H9 (cell line): ENCODE data around the gene CGA. TPM values are rescaled to one million over a fixed set of nuclear protein-coding genes. Genes with fewer than 3 reads are reported as not detected.

Experiments
- DNase-seq: peaks from one replicate; pipeline ENCODE4 v3.0.0-alpha.2; 2017
- H2AFZ ChIP-seq: one replicate; pipeline ENCODE4 v1.6.1; 2013; ENCODE audit warnings: mild to moderate bottlenecking, low read length, control low read depth, moderate library complexity
- H2AK5ac ChIP-seq: 2 replicates; pipeline ENCODE4 v1.6.1; 2013; ENCODE audit warnings: low read length, control low read depth, mixed read lengths; ENCODE audit not compliant: insufficient read length
- H2BK120ac ChIP-seq: one replicate; pipeline ENCODE4 v1.6.1; 2013; ENCODE audit warnings: low read depth, mild to moderate bottlenecking, low read length, control low read depth, inconsistent platforms; ENCODE audit not compliant: poor library complexity, severe bottlenecking
- H2BK12ac ChIP-seq: 2 replicates; pipeline ENCODE4 v1.6.1; 2013; ENCODE audit warnings: low read length, control low read depth, mixed read lengths, low read depth; ENCODE audit not compliant: insufficient read length
- H2BK15ac ChIP-seq: 2 replicates; pipeline ENCODE4 v1.6.1; 2013; ENCODE audit warnings: low read depth, low read length, control low read depth
- H2BK20ac ChIP-seq: one replicate; pipeline ENCODE4 v1.6.1; 2013; ENCODE audit warnings: low read depth, mild to moderate bottlenecking, low read length, control low read depth, inconsistent platforms; ENCODE audit not compliant: poor library complexity, severe bottlenecking
- H2BK5ac ChIP-seq: 2 replicates; pipeline ENCODE4 v1.6.1; 2013; ENCODE audit warnings: low read length, control low read depth, mixed read lengths; ENCODE audit not compliant: insufficient read length
- H3K14ac ChIP-seq: 2 replicates; pipeline ENCODE4 v1.6.1; 2013; ENCODE audit warnings: low read length, control low read depth; ENCODE audit not compliant: insufficient read depth
- H3K18ac ChIP-seq: 2 replicates; pipeline ENCODE4 v1.6.1; 2013; ENCODE audit warnings: low read depth, mild to moderate bottlenecking, mixed read lengths, low read length, control low read depth; ENCODE audit not compliant: insufficient read length
- H3K23ac ChIP-seq: 2 replicates; pipeline ENCODE4 v1.6.1; 2013; ENCODE audit warnings: low read length, control low read depth, mixed read lengths, low read depth; ENCODE audit not compliant: insufficient read length
- H3K23me2 ChIP-seq: 2 replicates; pipeline ENCODE4 v1.6.1; 2013; ENCODE audit warnings: low read depth, mild to moderate bottlenecking, mixed read lengths, low read length, control low read depth; ENCODE audit not compliant: insufficient read length, poor library complexity, severe bottlenecking
- H3K27ac ChIP-seq: 2 replicates; pipeline ENCODE4 v1.5.1; 2013; ENCODE audit warnings: low read length, control low read depth, mixed read lengths, low read depth; ENCODE audit not compliant: insufficient read length
- H3K27me3 ChIP-seq: 2 replicates; pipeline ENCODE4 v1.6.1; 2013; ENCODE audit warnings: low read length, control low read depth, inconsistent platforms; ENCODE audit not compliant: insufficient read depth
- H3K4ac ChIP-seq: 2 replicates; pipeline ENCODE4 v1.6.1; 2013; ENCODE audit warnings: low read depth, mild to moderate bottlenecking, control low read depth, inconsistent platforms, low read length, moderate library complexity
- H3K4me1 ChIP-seq: 2 replicates; pipeline ENCODE4 v1.6.1; 2013; ENCODE audit warnings: low read length, control low read depth, inconsistent platforms; ENCODE audit not compliant: insufficient read depth
- H3K4me2 ChIP-seq: 2 replicates; pipeline ENCODE4 v1.6.1; 2013; ENCODE audit warnings: low read length, control low read depth, mixed read lengths; ENCODE audit not compliant: insufficient read length, insufficient read depth
- H3K56ac ChIP-seq: 2 replicates; pipeline ENCODE4 v1.6.1; 2013; ENCODE audit warnings: low read depth, mild to moderate bottlenecking, mixed read lengths, low read length, control low read depth; ENCODE audit not compliant: insufficient read length
- H3K79me1 ChIP-seq: 2 replicates; pipeline ENCODE4 v1.6.1; 2013; ENCODE audit warnings: low read depth, mild to moderate bottlenecking, moderate library complexity, low read length, control low read depth, inconsistent platforms; ENCODE audit not compliant: insufficient read depth, poor library complexity, severe bottlenecking
- H3K79me2 ChIP-seq: 2 replicates; pipeline ENCODE4 v1.6.1; 2013; ENCODE audit warnings: low read length, control low read depth, inconsistent platforms; ENCODE audit not compliant: insufficient read depth
- H3K9ac ChIP-seq: 2 replicates; pipeline ENCODE4 v1.6.1; 2013; ENCODE audit warnings: low read length, control low read depth, mixed read lengths; ENCODE audit not compliant: insufficient read length; ENCODE audit errors: extremely low read depth
- H3K9me3 ChIP-seq: one replicate; pipeline ENCODE4 v1.6.1; 2013; ENCODE audit warnings: low read depth, low read length, inconsistent platforms; ENCODE audit not compliant: control insufficient read depth
- H3T11ph ChIP-seq: one replicate; pipeline ENCODE4 v1.6.1; 2013; ENCODE audit warnings: mild to moderate bottlenecking, low read length, control low read depth, inconsistent platforms
- H4K20me1 ChIP-seq: one replicate; pipeline ENCODE4 v1.6.1; 2013; ENCODE audit not compliant: control insufficient read depth, insufficient read length, insufficient read depth
- H4K5ac ChIP-seq: 2 replicates; pipeline ENCODE4 v1.6.1; 2013; ENCODE audit warnings: low read depth, mild to moderate bottlenecking, mixed read lengths, low read length, control low read depth; ENCODE audit not compliant: insufficient read length
- H4K8ac ChIP-seq: replicated peaks from 2 replicates; pipeline ENCODE4 v1.6.1; 2013; ENCODE audit warnings: low read length, control low read depth, mixed read lengths, low read depth; ENCODE audit not compliant: insufficient read length
- H4K91ac ChIP-seq: 2 replicates; pipeline ENCODE4 v1.6.1; 2013; ENCODE audit warnings: low read depth, mild to moderate bottlenecking, moderate library complexity, mixed read lengths, low read length, control low read depth; ENCODE audit not compliant: insufficient read length
- H3K27ac Mint-ChIP-seq, 3 experiments: 2 replicates in 2 of 3; 3 replicates in 1 of 3; pipeline ENCODE4 v1.8.0; 2020 to 2021; ENCODE audit warnings: mixed read lengths in 3 of 3, mild to moderate bottlenecking in 1 of 3, moderate library complexity in 1 of 3
- H3K27me3 Mint-ChIP-seq: 2 replicates; pipeline ENCODE4 v1.8.0; 2021; ENCODE audit warnings: low read depth, mild to moderate bottlenecking, moderate library complexity, mixed read lengths
- H3K36me3 Mint-ChIP-seq, 3 experiments: 2 replicates in 2 of 3; 3 replicates in 1 of 3; pipeline ENCODE4 v1.8.0; 2020 to 2021; ENCODE audit warnings: low read depth in 3 of 3, mixed read lengths in 3 of 3; ENCODE audit not compliant: insufficient read depth in 1 of 3
- H3K4me1 Mint-ChIP-seq, 2 experiments: 2 replicates each; pipeline ENCODE4 v1.8.0; 2020; ENCODE audit warnings: mixed read lengths in 2 of 2
- H3K4me3 Mint-ChIP-seq, 2 experiments: 2 replicates in 1 of 2; 3 replicates in 1 of 2; pipeline ENCODE4 v1.8.0; 2020 to 2021; ENCODE audit warnings: mild to moderate bottlenecking in 2 of 2, mixed read lengths in 2 of 2, moderate library complexity in 1 of 2
- H3K9me3 Mint-ChIP-seq, 2 experiments: 2 replicates in 1 of 2; 3 replicates in 1 of 2; pipeline ENCODE4 v1.8.0; 2020; ENCODE audit warnings: mild to moderate bottlenecking in 2 of 2, mixed read lengths in 2 of 2, moderate library complexity in 1 of 2
- CTCF ChIP-seq: fragments of 200-600 bp; sonication (generic); conservative IDR thresholded peaks from 3 replicates; pipeline ENCODE4 v1.8.0; 2021; ENCODE audit warnings: antibody characterized with exemption, mild to moderate bottlenecking
- WGBS: extraction: QIAGEN DNeasy Blood & Tissue Kit; methylation state at CpG from one replicate; pipeline ENCODE4 v1.1.7; 2013; ENCODE audit warnings: missing lambda C conversion rate, low lambda C conversion rate, mixed read lengths; ENCODE audit not compliant: insufficient read length; ENCODE audit errors: extremely low coverage; 5-methylcytosine and 5-hydroxymethylcytosine counted together
- total RNA-seq: library from RNA; stranded (reverse); gene quantifications from 2 replicates; pipeline ENCODE4 v1.2.1, GENCODE V29; 2021

CGA gene
- total RNA-seq, 1 experiment from 2014 or later: not detected

GRCh38 chr6:87066449-87067333 is 28.2 kb downstream of the CGA start:
- H3K79me1 ChIP-seq: no peaks in the 10 kb centered on the region
- Mint-ChIP-seq H3K36me3 (no peaks in the 10 kb centered on the region), H3K4me1 (peaks cover 9 to 13% of the 10 kb centered on the region in 2 experiments), H3K4me3 (peak overlapping the region in 1 of 2 experiments; percentile 13; a peak in 1 of 5 replicates), H3K27me3 (peaks cover 2% of the 10 kb centered on the region; the same call in 1 of the 2 replicates), H3K9me3 (no peaks in the 10 kb centered on the region), H3K27ac (no peak overlapping the region)
- H2AFZ ChIP-seq: peak overlapping the region; percentile 82
- H2BK12ac ChIP-seq: no peak overlapping the region
- no peak overlapping the region for H3K9ac ChIP-seq
- no peak overlapping the region for H2AK5ac ChIP-seq
- H4K5ac ChIP-seq: no peak overlapping the region
- H3K4me1 ChIP-seq: no peaks in the 10 kb centered on the region
- H2BK120ac ChIP-seq: no peak overlapping the region
- no peak overlapping the region for H3K18ac ChIP-seq
- no peaks in the 10 kb centered on the region for H3K79me2 ChIP-seq
- no peak overlapping the region for H3K4me2 ChIP-seq
- DNase-seq: no peak
- no peaks in the 10 kb centered on the region for H3K27me3 ChIP-seq
- H4K8ac ChIP-seq: no peak overlapping the region
- no peaks in the 10 kb centered on the region for H4K20me1 ChIP-seq
- TF ChIP-seq CTCF: peak; percentile 84
- H3K56ac ChIP-seq: no peak overlapping the region
- no peak overlapping the region for H2BK20ac ChIP-seq
- H3K23ac ChIP-seq: no peak overlapping the region
- no peak overlapping the region for H3K14ac ChIP-seq
- H3T11ph ChIP-seq: no peak overlapping the region
- WGBS: no CpG with 5 or more reads among the region's 7 CpGs
- H3K23me2 ChIP-seq: no peaks in the 10 kb centered on the region
- no peak overlapping the region for H3K4ac ChIP-seq
- no peaks in the 10 kb centered on the region for H3K9me3 ChIP-seq
- H2BK15ac ChIP-seq: no peak overlapping the region
- no peak overlapping the region for H3K27ac ChIP-seq
- H4K91ac ChIP-seq: no peak overlapping the region
- no peak overlapping the region for H2BK5ac ChIP-seq
